Measurements from ENCODE around the gene SLAIN2. TPM values are rescaled to one million over a fixed set of nuclear protein-coding genes. Genes with fewer than 3 reads are reported as not detected.
A peak's percentile ranks its signal among the peaks of the same experiment; 100 is the strongest.
"Not testable (repeated sequence)": the region's sequence is repeated elsewhere in the genome, so short reads cannot be mapped to it uniquely, and the experiment has no call there.

SLAIN2 gene
- total RNA-seq, 1 donor from 2014 or later: 122 TPM

DNA sequence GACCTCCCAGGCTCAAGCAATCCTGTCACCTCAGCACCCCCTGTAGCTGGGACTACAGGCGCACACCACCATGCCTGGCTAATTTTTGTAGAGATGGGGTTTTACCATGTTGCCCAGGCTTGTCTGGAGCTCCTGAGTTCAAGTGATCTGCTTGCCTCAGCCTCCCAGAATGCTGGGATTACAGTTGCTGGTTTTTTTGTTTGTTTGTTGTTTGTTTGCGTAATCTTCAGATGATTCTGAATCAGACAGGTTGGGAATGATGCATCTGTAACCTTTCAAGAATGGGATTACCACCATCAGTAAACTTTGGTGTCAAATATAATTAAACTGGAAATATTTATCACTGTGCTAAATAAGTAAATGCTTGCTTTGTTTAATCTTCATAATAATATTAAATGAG lies 79.8 kb downstream of the SLAIN2 start:
- ATAC-seq (no peak), DNase-seq (no peak)
- intact Hi-C loops (cut with micrococcal nuclease): no loop called here

GRCh38 chr4:48428926-48429325 lies 87.6 kb downstream of the SLAIN2 start:
- DNase-seq (no peak), ATAC-seq (no peak)
- intact Hi-C loops (cut with micrococcal nuclease): no loop called here

GRCh38 chr4:48429709-48430474 lies 88.6 kb downstream of the SLAIN2 start:
- DNase-seq (no peak), ATAC-seq (peak; percentile 63)
- intact Hi-C loops (cut with micrococcal nuclease): no loop called here

DNA sequence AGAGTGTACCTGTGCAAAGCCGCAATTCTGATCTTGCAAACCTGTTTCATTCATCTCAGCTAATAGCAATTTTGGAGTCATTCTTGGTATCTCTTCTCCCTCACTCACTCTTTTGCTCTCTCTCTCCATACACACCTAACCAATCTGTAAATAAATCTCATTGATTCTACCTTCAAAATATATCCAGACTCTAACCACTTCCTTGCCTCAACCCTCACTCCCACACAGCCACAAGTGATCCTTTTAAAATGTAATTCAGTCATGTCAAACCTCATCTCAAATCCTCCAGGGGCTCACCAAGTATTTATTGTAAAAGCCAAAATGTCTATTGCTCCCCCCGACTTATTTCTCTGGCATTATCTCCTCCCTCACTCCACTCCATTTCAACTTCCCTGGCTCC lies 90.1 kb downstream of the SLAIN2 start:
- ATAC-seq (no peak), DNase-seq (no peak)
- intact Hi-C loops (cut with micrococcal nuclease): no loop called here

DNA sequence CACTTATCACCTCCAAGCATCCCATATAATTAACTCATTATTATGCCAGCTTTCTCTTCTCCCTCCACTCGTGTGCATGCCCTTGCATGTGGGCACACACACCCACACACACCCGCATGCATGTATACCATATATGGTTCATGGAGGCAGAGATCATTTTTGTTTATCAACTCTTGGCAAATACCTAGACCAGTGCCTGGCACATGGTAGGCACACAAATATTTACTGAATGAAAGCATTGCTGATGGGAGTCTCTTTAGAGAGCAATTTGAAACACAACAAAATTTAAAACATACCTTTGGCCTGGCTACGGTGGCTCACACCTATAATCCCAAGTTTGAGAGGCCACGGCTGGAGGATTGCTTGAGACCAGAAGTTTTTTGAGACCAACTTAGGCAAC lies 90.7 kb downstream of the SLAIN2 start:
- intact Hi-C loops (cut with micrococcal nuclease): no loop called here
- ATAC-seq (no peak), DNase-seq (no peak)

- intact Hi-C loops (cut with micrococcal nuclease): no loop called here
- DNase-seq: no peak
- ATAC-seq: no peak
Observed at GRCh38 chr4:48436318-48436717, 95.0 kb downstream of the SLAIN2 start.

DNA sequence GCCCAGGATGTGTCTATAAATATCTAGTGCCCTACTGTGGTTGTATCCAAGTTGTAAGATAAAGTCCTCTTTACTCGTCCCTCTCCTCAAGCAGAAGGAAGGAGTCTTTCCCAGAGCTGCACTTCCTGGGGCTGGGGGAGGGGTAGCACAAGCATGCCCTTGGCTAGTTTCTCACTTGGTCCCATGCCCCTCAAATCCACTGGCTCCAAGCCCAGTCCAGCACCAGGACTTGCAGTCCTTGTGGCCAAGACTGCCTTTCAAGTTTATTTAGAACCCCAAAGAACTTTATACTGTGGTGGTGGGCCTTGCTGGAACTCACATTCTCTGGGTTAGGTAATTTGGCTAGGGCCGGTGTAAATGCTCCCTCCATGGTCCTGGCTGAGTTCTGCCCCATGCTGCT lies 98.7 kb downstream of the SLAIN2 start:
- intact Hi-C loops (cut with micrococcal nuclease): no loop called here
- ATAC-seq: peak; percentile 27
- DNase-seq: no peak

GRCh38 chr4:48440914-48441313 lies 99.6 kb downstream of the SLAIN2 start:
- DNase-seq; ATAC-seq; intact Hi-C loops (cut with micrococcal nuclease): not testable (repeated sequence)

- ATAC-seq (no peak), DNase-seq (no peak)
- intact Hi-C loops (cut with micrococcal nuclease): no loop called here
Observed at GRCh38 chr4:48445704-48446103, 104.4 kb downstream of the SLAIN2 start.

GRCh38 chr4:48446642-48447041 lies 105.3 kb downstream of the SLAIN2 start:
- ATAC-seq (no peak), DNase-seq (no peak)
- intact Hi-C loops (cut with micrococcal nuclease): no loop called here

DNA sequence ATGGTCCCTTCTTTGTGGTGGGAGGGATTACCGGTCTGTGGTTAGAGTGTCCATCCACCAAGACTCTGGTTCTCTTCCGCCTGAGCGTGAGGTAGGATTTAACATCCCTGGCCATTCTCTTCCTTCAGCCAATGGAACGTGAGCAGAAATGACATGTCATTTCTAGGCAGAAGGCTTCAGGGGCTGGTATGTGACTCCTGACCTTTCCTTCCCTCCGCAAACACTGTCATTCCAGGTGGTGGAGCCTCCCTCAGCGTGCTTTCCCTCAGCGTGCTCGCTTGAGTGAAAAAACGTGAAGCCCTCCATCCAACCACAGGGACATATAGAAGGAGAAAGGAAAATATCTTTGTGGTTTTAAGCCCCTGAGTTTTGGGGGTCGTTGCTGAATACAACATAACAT lies 107.8 kb downstream of the SLAIN2 start:
- DNase-seq (no peak), ATAC-seq (no peak)
- intact Hi-C loops (cut with micrococcal nuclease): no loop called here

- DNase-seq (no peak), ATAC-seq (no peak)
- intact Hi-C loops (cut with micrococcal nuclease): no loop called here
Observed at GRCh38 chr4:48450740-48451139, 109.4 kb downstream of the SLAIN2 start.

- intact Hi-C loops (cut with micrococcal nuclease); ATAC-seq; DNase-seq: not testable (repeated sequence)
Observed at GRCh38 chr4:48451656-48452055, 110.3 kb downstream of the SLAIN2 start.

- DNase-seq (no peak), ATAC-seq (no peak)
- intact Hi-C loops (cut with micrococcal nuclease): no loop called here
Observed at GRCh38 chr4:48454591-48454990, 113.3 kb downstream of the SLAIN2 start.

GRCh38 chr4:48461000-48461399 lies 119.7 kb downstream of the SLAIN2 start:
- ATAC-seq: no peak
- no peak for DNase-seq
- intact Hi-C loops (cut with micrococcal nuclease): no loop called here

DNA sequence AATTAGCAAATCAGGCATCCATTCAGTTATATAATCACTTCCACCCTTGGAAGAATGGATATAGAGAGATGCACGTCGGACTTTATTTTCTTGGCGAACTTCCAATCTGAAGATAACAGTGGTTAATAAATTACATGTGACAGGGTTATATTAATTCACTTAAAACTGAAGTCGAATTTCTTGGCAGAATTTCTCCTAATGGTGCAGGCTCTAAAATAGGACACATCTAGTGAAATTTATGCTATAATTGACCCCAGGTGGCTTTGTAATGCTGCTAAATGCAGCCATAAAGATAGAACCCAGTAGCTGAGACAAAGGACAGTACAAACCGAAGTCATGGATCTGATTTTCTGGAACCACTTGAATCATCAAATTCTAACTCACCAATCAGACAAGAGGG lies 121.0 kb downstream of the SLAIN2 start:
- no peak for ATAC-seq
- intact Hi-C loops (cut with micrococcal nuclease): no loop called here
- DNase-seq: no peak

GRCh38 chr4:48467442-48467841 lies 126.1 kb downstream of the SLAIN2 start:
- intact Hi-C loops (cut with micrococcal nuclease): no loop called here
- no peak for ATAC-seq
- DNase-seq: no peak

DNA sequence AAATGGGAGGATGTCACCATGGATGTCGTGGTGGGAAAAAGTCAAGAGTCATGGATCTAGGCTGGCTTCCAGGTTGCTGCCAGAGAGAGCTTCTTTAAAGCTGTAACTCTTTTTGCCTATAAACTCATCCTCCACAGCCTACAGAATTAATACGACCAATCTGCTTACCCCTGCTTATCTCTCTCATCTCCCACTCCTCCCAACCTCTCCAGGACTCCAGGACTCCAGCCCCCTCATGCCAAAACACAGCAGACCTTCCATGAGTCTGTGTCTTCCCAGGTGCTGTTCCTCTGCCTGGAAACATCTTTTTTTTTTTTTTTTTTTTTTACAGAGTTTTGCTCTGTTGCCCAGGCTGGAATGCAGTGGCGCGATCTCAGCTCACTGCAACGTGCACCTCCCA lies 126.6 kb downstream of the SLAIN2 start:
- intact Hi-C loops (cut with micrococcal nuclease): no loop called here
- no peak for DNase-seq
- ATAC-seq: no peak

- ATAC-seq: no peak
- DNase-seq: no peak
- intact Hi-C loops (cut with micrococcal nuclease): no loop called here
Observed at GRCh38 chr4:48470137-48470536, 128.8 kb downstream of the SLAIN2 start.

DNA sequence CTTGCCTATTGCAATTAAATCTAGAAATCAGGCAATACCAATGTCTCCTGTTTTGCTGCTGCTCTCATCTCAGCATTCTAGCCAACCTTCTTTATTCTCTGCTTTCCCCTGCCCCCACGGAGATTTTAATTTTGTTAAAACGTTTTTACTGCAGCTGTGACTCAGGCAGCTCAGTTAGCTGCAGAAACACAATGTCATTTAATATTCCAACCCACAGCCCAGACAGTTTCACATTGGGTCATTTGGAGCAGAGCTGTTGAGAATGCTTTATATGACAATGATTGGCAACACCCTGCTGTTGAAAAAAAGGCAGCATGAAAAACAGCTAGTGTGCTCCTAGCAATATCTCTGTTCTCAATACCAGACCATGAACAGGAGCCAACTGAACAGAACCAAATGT lies 129.2 kb downstream of the SLAIN2 start:
- DNase-seq: no peak
- intact Hi-C loops (cut with micrococcal nuclease): no loop called here
- no peak for ATAC-seq

- intact Hi-C loops (cut with micrococcal nuclease): no loop called here
- ATAC-seq (no peak), DNase-seq (no peak)
Observed at GRCh38 chr4:48472794-48473193, 131.5 kb downstream of the SLAIN2 start.

- ATAC-seq (no peak), DNase-seq (no peak)
- intact Hi-C loops (cut with micrococcal nuclease): no loop called here
Observed at GRCh38 chr4:48475770-48476169, 134.4 kb downstream of the SLAIN2 start.
